ENCODE results near the gene KRTAP10-9. TPM values are rescaled to one million over a fixed set of nuclear protein-coding genes. Genes with fewer than 3 reads are reported as not detected.

KRTAP10-9 gene
- polyA plus RNA-seq, 1 donor (not counting 4 experiments of a cell fraction or from before 2014, with no cell fraction given), result not detected

DNA sequence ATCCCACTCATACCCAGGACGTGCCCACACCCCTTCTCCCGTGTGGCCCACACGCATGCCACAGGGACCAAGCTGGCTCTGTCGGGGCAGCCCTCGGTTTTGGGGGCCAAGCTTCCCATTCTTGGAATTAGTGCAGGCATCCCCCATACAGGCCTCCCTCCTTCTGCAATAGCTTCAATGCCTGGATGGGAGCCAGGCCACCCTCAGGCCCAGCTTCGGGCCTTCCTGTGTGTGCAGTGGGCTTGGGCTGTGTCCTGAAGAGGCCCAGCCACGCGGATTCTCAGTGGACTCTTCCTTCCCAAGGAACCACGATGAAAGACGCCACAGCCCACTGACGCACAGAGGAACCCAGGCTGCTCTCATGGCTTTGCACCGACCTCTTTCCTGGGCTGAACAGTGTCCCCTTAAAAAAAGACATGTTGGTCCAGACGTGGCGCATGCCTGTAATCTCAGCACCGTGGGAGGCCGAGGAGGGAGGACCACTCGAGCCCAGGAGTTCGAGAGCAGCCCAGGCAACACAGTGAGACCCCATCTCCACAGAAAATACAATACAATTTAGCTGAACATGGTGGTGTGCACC is 22.7 kb downstream of the KRTAP10-9 start:
- TF ChIP-seq, protein P1, sequence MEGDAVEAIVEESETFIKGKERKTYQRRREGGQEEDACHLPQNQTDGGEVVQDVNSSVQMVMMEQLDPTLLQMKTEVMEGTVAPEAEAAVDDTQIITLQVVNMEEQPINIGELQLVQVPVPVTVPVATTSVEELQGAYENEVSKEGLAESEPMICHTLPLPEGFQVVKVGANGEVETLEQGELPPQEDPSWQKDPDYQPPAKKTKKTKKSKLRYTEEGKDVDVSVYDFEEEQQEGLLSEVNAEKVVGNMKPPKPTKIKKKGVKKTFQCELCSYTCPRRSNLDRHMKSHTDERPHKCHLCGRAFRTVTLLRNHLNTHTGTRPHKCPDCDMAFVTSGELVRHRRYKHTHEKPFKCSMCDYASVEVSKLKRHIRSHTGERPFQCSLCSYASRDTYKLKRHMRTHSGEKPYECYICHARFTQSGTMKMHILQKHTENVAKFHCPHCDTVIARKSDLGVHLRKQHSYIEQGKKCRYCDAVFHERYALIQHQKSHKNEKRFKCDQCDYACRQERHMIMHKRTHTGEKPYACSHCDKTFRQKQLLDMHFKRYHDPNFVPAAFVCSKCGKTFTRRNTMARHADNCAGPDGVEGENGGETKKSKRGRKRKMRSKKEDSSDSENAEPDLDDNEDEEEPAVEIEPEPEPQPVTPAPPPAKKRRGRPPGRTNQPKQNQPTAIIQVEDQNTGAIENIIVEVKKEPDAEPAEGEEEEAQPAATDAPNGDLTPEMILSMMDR (optimal IDR thresholded peaks at IDR 0.05 in 1 of 3, IDR thresholded peaks at IDR 0.05 in 1 of 3, conservative IDR thresholded peaks at IDR 0.05 in 1 of 3; ENCODE audit: extremely low read depth in 1 of 3, insufficient read depth in 2 of 3, low read length in 3 of 3), result no peak
- TF ChIP-seq EZH2 (IDR thresholded peaks at IDR 0.05; ENCODE audit: low read length), result no peak
- H3K9me3 ChIP-seq (ENCODE audit: control insufficient read depth, low read depth, low read length), result peaks cover 1% of the 10 kb centered on the region
- no peak overlapping the region for H3K27ac ChIP-seq (ENCODE audit: control insufficient read depth, insufficient read depth, low read length)
- H2AFZ ChIP-seq (ENCODE audit: control insufficient read depth, low read length), result no peak overlapping the region
- H3K9me1 ChIP-seq (ENCODE audit: control insufficient read depth, extremely low read depth, insufficient read depth, low read length), result no peaks in the 10 kb centered on the region
- no peak overlapping the region for H3K9ac ChIP-seq (ENCODE audit: control insufficient read depth, extremely low read depth, insufficient read depth, low read length)
- DNase-seq (ENCODE audit: low read depth, low spot score), result no peak
- no peaks in the 10 kb centered on the region for H3K79me2 ChIP-seq (ENCODE audit: control insufficient read depth, insufficient read depth, low read length)
- no peaks in the 10 kb centered on the region for H3K27me3 ChIP-seq (ENCODE audit: control insufficient read depth, extremely low read depth, insufficient read depth, low read length)
- dilution Hi-C loops (cut with MboI; ENCODE audit: extremely low pct_ligation_motif_present, low sequenced_read_pairs), result no loop called here
- no peaks in the 10 kb centered on the region for H3K4me1 ChIP-seq (ENCODE audit: control insufficient read depth, extremely low read depth, insufficient read depth, low read length)
- H4K20me1 ChIP-seq (ENCODE audit: control insufficient read depth, extremely low read depth, insufficient read depth, low read length), result no peaks in the 10 kb centered on the region
- no peaks in the 10 kb centered on the region for H3K36me3 ChIP-seq (ENCODE audit: control insufficient read depth in 2 of 2, extremely low read depth in 1 of 2, insufficient read depth in 2 of 2, low read length in 2 of 2)
- H3K4me2 ChIP-seq (ENCODE audit: control insufficient read depth, extremely low read depth, insufficient read depth, low read depth, low read length), result no peak overlapping the region
- no peak for FAIRE-seq
- no peak overlapping the region for H3K4me3 ChIP-seq (ENCODE audit: control insufficient read depth in 2 of 3, extremely low read depth in 1 of 3, insufficient read depth in 2 of 3, low read depth in 1 of 3, low read length in 3 of 3)

DNA sequence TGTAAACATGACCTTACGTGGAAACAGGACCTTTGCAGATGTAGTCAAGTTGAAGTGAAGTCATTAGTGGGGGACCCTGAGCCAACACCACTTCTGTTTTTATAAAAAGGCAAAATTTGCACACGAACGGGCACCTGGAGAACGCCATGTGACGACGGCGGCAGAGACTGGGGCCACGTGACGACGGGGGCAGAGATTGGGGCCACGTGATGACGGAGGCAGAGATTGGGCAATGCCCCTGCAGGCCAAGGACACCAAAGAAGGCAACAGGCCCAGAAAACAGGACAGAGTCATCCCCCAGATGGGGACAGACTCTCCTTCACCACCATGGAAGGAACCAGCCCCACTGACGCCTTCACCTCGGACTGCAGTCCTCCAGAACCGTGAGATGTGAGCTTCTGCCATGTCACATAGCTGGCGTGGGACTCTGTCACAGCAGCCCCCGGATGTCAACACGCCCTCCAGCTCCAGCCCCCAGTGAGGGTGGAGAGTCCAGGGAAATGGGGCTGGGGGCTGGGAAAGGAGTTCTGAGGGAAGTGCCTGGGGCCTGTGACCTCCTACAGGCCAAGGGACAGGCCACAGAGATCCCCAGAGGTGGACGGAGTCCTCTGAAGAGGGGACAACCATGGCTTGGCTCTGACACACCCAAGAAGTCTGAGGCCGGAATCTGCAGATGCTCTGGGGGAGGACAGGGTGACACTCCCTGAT is 23.5 kb downstream of the KRTAP10-9 start:
- DNase-seq (ENCODE audit: low read depth, low spot score) (no peak), FAIRE-seq (no peak)
- Histone ChIP-seq H2AFZ (ENCODE audit: control insufficient read depth, low read length) (no peak overlapping the region), H3K27ac (ENCODE audit: control insufficient read depth, insufficient read depth, low read length) (no peak overlapping the region), H3K4me2 (ENCODE audit: control insufficient read depth, extremely low read depth, insufficient read depth, low read depth, low read length) (no peak overlapping the region), H3K4me1 (ENCODE audit: control insufficient read depth, extremely low read depth, insufficient read depth, low read length) (no peaks in the 10 kb centered on the region), H3K36me3 (ENCODE audit: control insufficient read depth in 2 of 2, extremely low read depth in 1 of 2, insufficient read depth in 2 of 2, low read length in 2 of 2) (no peaks in the 10 kb centered on the region), H3K9me1 (ENCODE audit: control insufficient read depth, extremely low read depth, insufficient read depth, low read length) (no peaks in the 10 kb centered on the region), H4K20me1 (ENCODE audit: control insufficient read depth, extremely low read depth, insufficient read depth, low read length) (no peaks in the 10 kb centered on the region), H3K79me2 (ENCODE audit: control insufficient read depth, insufficient read depth, low read length) (no peaks in the 10 kb centered on the region), H3K4me3 (ENCODE audit: control insufficient read depth in 2 of 3, extremely low read depth in 1 of 3, insufficient read depth in 2 of 3, low read depth in 1 of 3, low read length in 3 of 3) (no peak overlapping the region), H3K27me3 (ENCODE audit: control insufficient read depth, extremely low read depth, insufficient read depth, low read length) (no peaks in the 10 kb centered on the region), H3K9me3 (ENCODE audit: control insufficient read depth, low read depth, low read length) (no peaks in the 10 kb centered on the region), H3K9ac (ENCODE audit: control insufficient read depth, extremely low read depth, insufficient read depth, low read length) (no peak overlapping the region)
- dilution Hi-C loops (cut with MboI; ENCODE audit: extremely low pct_ligation_motif_present, low sequenced_read_pairs), result no loop called here
- TF ChIP-seq, protein P1 (optimal IDR thresholded peaks at IDR 0.05 in 1 of 3, IDR thresholded peaks at IDR 0.05 in 1 of 3, conservative IDR thresholded peaks at IDR 0.05 in 1 of 3; ENCODE audit: extremely low read depth in 1 of 3, insufficient read depth in 2 of 3, low read length in 3 of 3), result no peak
- no peak for TF ChIP-seq EZH2 (IDR thresholded peaks at IDR 0.05; ENCODE audit: low read length)
